ENCODE results near the gene PCDHB4. TPM values are rescaled to one million over a fixed set of nuclear protein-coding genes. Genes with fewer than 3 reads are reported as not detected.
"Not testable (repeated sequence)": the region's sequence is repeated elsewhere in the genome, so short reads cannot be mapped to it uniquely, and the experiment has no call there.

Gene PCDHB4
- total and polyA plus RNA-seq, 12 donors, result 0.44 to 2.3 (median 1.7) TPM

DNA sequence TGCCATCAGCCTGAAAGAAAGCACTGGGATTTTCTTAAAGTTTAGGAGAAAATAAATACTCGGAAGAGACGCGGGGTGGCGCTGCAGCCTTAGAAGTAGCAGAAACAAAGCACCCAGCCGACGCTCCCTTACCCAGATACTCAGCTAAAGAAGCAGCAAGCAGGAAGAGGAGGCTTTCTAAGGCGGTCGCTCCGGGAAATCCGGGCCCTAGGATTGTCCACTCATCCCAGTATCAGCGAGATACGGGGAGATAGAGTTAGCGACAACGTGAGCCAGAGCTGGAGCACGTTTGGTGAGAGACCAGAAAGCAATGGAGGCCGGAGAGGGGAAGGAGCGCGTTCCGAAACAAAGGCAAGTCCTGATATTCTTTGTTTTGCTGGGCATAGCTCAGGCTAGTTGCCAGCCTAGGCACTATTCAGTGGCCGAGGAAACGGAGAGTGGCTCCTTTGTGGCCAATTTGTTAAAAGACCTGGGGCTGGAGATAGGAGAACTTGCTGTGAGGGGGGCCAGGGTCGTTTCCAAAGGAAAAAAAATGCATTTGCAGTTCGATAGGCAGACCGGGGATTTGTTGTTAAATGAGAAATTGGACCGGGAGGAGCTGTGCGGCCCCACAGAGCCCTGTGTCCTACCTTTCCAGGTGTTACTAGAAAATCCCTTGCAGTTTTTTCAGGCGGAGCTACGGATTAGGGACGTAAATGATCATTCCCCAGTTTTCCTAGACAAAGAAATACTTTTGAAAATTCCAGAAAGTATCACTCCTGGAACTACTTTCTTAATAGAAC lies 26.9 kb upstream of the PCDHB4 start, which contains the start of gene PCDHB2:
Gene PCDHB2, plus strand, starts transcription at position 135 of the 782 bp plus-strand sequence. Its CDS starts 176 bp downstream, at position 311.
- H3K27me3 ChIP-seq, result no peaks in the 10 kb centered on the region
- H3K4me3 ChIP-seq, result no peak within 1 kb of the TSS
- no peaks in the 10 kb centered on the region for H3K36me3 ChIP-seq (replicated peaks in 1 of 2)
- TF ChIP-seq, protein P1, sequence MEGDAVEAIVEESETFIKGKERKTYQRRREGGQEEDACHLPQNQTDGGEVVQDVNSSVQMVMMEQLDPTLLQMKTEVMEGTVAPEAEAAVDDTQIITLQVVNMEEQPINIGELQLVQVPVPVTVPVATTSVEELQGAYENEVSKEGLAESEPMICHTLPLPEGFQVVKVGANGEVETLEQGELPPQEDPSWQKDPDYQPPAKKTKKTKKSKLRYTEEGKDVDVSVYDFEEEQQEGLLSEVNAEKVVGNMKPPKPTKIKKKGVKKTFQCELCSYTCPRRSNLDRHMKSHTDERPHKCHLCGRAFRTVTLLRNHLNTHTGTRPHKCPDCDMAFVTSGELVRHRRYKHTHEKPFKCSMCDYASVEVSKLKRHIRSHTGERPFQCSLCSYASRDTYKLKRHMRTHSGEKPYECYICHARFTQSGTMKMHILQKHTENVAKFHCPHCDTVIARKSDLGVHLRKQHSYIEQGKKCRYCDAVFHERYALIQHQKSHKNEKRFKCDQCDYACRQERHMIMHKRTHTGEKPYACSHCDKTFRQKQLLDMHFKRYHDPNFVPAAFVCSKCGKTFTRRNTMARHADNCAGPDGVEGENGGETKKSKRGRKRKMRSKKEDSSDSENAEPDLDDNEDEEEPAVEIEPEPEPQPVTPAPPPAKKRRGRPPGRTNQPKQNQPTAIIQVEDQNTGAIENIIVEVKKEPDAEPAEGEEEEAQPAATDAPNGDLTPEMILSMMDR (IDR thresholded peaks at IDR 0.05), result peak in 2 of 6 experiments; percentile 21 to 26
- TF ChIP-seq POLR2A (IDR thresholded peaks at IDR 0.05), result no peak
- no peak within 1 kb of the TSS for H3K27ac ChIP-seq
- WGBS, 4 donors, result 12 to 19% (median 13%) methylated on average over 29 of the region's 29 CpGs
- peaks cover 0 to 10% (median 0%) of the 10 kb centered on the region in 3 donors for H3K9me3 ChIP-seq (replicated peaks in 1 of 3)
- intact Hi-C loops (cut with DNase I), result no loop called here
- DNase-seq, result peak in 3 of 7 donors; percentile 9 to 60 (median 25)
- H3K4me1 ChIP-seq (replicated peaks in 1 of 2), result no peaks in the 10 kb centered on the region

- H3K4me1 ChIP-seq (replicated peaks in 1 of 2), result no peaks in the 10 kb centered on the region
- intact Hi-C loops (cut with DNase I), result no loop called here
- 32 to 52% (median 37%) methylated on average over 12 of the region's 12 CpGs for WGBS, 4 donors
- no peak overlapping the region for H3K4me3 ChIP-seq
- H3K9me3 ChIP-seq (replicated peaks in 1 of 3), result peaks cover 0 to 10% (median 0%) of the 10 kb centered on the region in 3 donors
- no peak for DNase-seq
- H3K27me3 ChIP-seq, result no peaks in the 10 kb centered on the region
- H3K27ac ChIP-seq, result no peak overlapping the region
- TF ChIP-seq POLR2A (IDR thresholded peaks at IDR 0.05), result no peak
- TF ChIP-seq, protein P1 (IDR thresholded peaks at IDR 0.05), result no peak
- H3K36me3 ChIP-seq (replicated peaks in 1 of 2), result no peaks in the 10 kb centered on the region
Measured at GRCh38 chr5:141095263-141095641, 26.4 kb upstream of the PCDHB4 start.

DNA sequence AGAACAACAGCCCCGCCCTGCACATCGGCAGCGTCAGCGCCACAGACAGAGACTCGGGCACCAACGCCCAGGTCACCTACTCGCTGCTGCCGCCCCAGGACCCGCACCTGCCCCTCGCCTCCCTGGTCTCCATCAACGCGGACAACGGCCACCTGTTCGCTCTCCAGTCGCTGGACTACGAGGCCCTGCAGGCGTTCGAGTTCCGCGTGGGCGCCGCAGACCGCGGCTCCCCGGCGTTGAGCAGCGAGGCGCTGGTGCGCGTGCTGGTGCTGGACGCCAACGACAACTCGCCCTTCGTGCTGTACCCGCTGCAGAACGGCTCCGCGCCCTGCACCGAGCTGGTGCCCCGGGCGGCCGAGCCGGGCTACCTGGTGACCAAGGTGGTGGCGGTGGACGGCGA lies 25.4 kb upstream of the PCDHB4 start:
- H3K4me1 ChIP-seq (replicated peaks in 1 of 2); H3K27me3 ChIP-seq; DNase-seq; intact Hi-C loops (cut with DNase I); H3K36me3 ChIP-seq (replicated peaks in 1 of 2); H3K4me3 ChIP-seq; H3K27ac ChIP-seq: not testable (repeated sequence)
- H3K9me3 ChIP-seq (replicated peaks in 1 of 3), result peaks cover 0 to 10% (median 0%) of the 10 kb centered on the region in 3 donors
- WGBS, 4 donors, result 26 to 27% methylated on average over 24 to 27 of the region's 46 CpGs; no CpG with 5 or more reads in 2 of the 4 donors

- intact Hi-C loops (cut with DNase I); H3K9me3 ChIP-seq (replicated peaks in 1 of 3); H3K27ac ChIP-seq; DNase-seq; H3K36me3 ChIP-seq (replicated peaks in 1 of 2); H3K4me3 ChIP-seq; H3K27me3 ChIP-seq; H3K4me1 ChIP-seq (replicated peaks in 1 of 2): not testable (repeated sequence)
- WGBS, 4 donors, result 20 to 24% methylated on average over 21 to 33 of the region's 38 CpGs; no CpG with 5 or more reads in 2 of the 4 donors
Measured at GRCh38 chr5:141096586-141096985, 25.0 kb upstream of the PCDHB4 start.

GRCh38 chr5:141100243-141100805 lies 21.3 kb upstream of the PCDHB4 start, which contains the start of gene PCDHB3:
TSS of gene PCDHB3 (plus strand) at chr5:141100473. CDS start at chr5:141100650, 177 bp downstream.
- H3K27me3 ChIP-seq, result no peaks in the 10 kb centered on the region
- peak in 3 of 7 donors; percentile 10 to 29 (median 14) for DNase-seq
- no peaks in the 10 kb centered on the region for H3K36me3 ChIP-seq (replicated peaks in 1 of 2)
- H3K4me1 ChIP-seq (replicated peaks in 1 of 2), result no peaks in the 10 kb centered on the region
- H3K9me3 ChIP-seq (replicated peaks in 1 of 3), result no peaks in the 10 kb centered on the region
- WGBS, 4 donors, result 12 to 27% (median 17%) methylated on average over 19 of the region's 19 CpGs
- no peak within 1 kb of the TSS for H3K27ac ChIP-seq
- no peak for TF ChIP-seq POLR2A (IDR thresholded peaks at IDR 0.05)
- TF ChIP-seq, protein P1 (IDR thresholded peaks at IDR 0.05), result peak in 4 of 6 experiments; percentile 13 to 29 (median 16)
- intact Hi-C loops (cut with DNase I), result no loop called here
- no peak within 1 kb of the TSS for H3K4me3 ChIP-seq

Measured in adrenal gland (tissue), 12 donors.